Sigmoid colon (tissue), 4 donors: Measurements from ENCODE around the gene GPANK1.

Source experiments
- CTCF ChIP-seq, 4 experiments: fragments of 450-650 bp in 3 of 4; fragments of 200-600 bp in 1 of 4; IDR thresholded peaks; one replicate each; pipeline ENCODE4 v1.5.1; 2016 to 2019; ENCODE audit warnings: antibody characterized with exemption in 4 of 4, mild to moderate bottlenecking in 3 of 4, moderate library complexity in 2 of 4
- EP300 ChIP-seq, 4 donors: sonication (generic); formaldehyde crosslinking; IDR thresholded peaks; one replicate each; pipeline ENCODE4 v1.6.1; 2017; ENCODE audit warnings: antibody characterized with exemption in 4 of 4
- POLR2A ChIP-seq, 2 donors: fragments of 450-650 bp; IDR thresholded peaks; one replicate each; pipeline ENCODE4 v1.6.1; 2016; ENCODE audit warnings: antibody characterized with exemption in 2 of 2, mild to moderate bottlenecking in 2 of 2, moderate library complexity in 2 of 2
- POLR2AphosphoS5 ChIP-seq, 4 donors: sonication (generic); formaldehyde crosslinking; IDR thresholded peaks; one replicate each; pipeline ENCODE4 v1.6.1; 2017; ENCODE audit warnings: antibody characterized with exemption in 4 of 4

GRCh38 chr6:31690231-31691077 is 25.7 kb upstream of the GPANK1 start:
- TF ChIP-seq CTCF (IDR thresholded peaks at IDR 0.05), result no peak
- TF ChIP-seq POLR2AphosphoS5 (IDR thresholded peaks at IDR 0.05), result no peak
- no peak for TF ChIP-seq POLR2A (IDR thresholded peaks at IDR 0.05)
- TF ChIP-seq EP300 (IDR thresholded peaks at IDR 0.05), result no peak
